ENCODE data around the gene NOC2L.

DNA sequence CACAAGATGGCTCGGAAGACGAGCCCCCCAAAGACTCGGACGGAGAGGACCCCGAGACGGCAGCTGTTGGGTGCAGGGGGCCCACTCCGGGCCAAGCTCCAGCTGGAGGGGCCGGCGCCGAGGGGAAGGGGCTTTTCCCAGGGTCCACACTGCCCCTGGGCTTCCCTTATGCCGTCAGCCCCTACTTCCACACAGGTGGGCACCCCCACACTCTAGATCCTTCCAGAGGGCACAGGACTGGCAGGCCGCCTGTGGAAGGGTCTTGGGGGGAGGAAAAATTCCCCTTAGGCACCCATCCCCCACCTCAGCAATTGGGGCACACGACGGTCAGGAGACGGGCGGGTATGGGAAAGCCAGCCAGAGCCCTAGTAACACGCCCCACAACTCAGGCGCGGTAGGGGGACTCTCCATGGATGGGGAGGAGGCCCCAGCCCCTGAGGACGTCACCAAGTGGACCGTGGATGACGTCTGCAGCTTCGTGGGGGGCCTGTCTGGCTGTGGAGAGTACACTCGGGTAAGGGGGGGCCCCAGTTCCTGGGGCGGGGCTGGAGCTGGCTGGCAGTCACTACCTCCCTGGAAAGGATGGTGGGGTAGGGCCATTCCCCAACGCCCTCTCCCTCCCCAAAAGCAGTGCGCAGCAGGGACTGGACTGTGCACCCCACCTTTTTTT, 16.1 kb downstream of the NOC2L start:
- TF ChIP-seq BCL6 (CRISPR knock-in tag; IDR thresholded peaks at IDR 0.05) (no peak), ELF4 (CRISPR knock-in tag; IDR thresholded peaks at IDR 0.05) (no peak), POLR2AphosphoS5 (IDR thresholded peaks at IDR 0.05; ENCODE audit: control insufficient read depth, insufficient read depth, low read depth, low read length) (no peak; the same call in 1 of the 2 replicates), DIDO1 (tag; IDR thresholded peaks at IDR 0.05; ENCODE audit: low read depth) (no peak), NFXL1 (CRISPR knock-in tag; IDR thresholded peaks at IDR 0.05) (no peak), EGR1 (conservative IDR thresholded peaks at IDR 0.05) (no peak), BDP1 (IDR thresholded peaks at IDR 0.05; ENCODE audit: insufficient read depth, insufficient read length) (no peak), ZNF561 (CRISPR knock-in tag; conservative IDR thresholded peaks at IDR 0.05) (no peak), FOXK2 (conservative IDR thresholded peaks at IDR 0.05 in 1 of 2, IDR thresholded peaks at IDR 0.05 in 1 of 2; ENCODE audit: low read depth in 2 of 2) (no peak)
- TF ChIP-seq, protein P1, sequence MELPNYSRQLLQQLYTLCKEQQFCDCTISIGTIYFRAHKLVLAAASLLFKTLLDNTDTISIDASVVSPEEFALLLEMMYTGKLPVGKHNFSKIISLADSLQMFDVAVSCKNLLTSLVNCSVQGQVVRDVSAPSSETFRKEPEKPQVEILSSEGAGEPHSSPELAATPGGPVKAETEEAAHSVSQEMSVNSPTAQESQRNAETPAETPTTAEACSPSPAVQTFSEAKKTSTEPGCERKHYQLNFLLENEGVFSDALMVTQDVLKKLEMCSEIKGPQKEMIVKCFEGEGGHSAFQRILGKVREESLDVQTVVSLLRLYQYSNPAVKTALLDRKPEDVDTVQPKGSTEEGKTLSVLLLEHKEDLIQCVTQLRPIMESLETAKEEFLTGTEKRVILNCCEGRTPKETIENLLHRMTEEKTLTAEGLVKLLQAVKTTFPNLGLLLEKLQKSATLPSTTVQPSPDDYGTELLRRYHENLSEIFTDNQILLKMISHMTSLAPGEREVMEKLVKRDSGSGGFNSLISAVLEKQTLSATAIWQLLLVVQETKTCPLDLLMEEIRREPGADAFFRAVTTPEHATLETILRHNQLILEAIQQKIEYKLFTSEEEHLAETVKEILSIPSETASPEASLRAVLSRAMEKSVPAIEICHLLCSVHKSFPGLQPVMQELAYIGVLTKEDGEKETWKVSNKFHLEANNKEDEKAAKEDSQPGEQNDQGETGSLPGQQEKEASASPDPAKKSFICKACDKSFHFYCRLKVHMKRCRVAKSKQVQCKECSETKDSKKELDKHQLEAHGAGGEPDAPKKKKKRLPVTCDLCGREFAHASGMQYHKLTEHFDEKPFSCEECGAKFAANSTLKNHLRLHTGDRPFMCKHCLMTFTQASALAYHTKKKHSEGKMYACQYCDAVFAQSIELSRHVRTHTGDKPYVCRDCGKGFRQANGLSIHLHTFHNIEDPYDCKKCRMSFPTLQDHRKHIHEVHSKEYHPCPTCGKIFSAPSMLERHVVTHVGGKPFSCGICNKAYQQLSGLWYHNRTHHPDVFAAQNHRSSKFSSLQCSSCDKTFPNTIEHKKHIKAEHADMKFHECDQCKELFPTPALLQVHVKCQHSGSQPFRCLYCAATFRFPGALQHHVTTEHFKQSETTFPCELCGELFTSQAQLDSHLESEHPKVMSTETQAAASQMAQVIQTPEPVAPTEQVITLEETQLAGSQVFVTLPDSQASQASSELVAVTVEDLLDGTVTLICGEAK (IDR thresholded peaks at IDR 0.05) = no peak
- TF ChIP-seq, protein P1 (CRISPR knock-in tag; IDR thresholded peaks at IDR 0.05) = no peak
- TF ChIP-seq, protein P2, sequence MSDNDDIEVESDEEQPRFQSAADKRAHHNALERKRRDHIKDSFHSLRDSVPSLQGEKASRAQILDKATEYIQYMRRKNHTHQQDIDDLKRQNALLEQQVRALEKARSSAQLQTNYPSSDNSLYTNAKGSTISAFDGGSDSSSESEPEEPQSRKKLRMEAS (CRISPR knock-in tag; IDR thresholded peaks at IDR 0.05) = no peak; the same call in 1 of the 2 replicates
